ENCODE data around the gene IL1RAP. TPM values are rescaled to one million over a fixed set of nuclear protein-coding genes. Genes with fewer than 3 reads are reported as not detected.

The IL1RAP gene
- total RNA-seq, 1 donor from 2014 or later: 27.8 TPM

DNA sequence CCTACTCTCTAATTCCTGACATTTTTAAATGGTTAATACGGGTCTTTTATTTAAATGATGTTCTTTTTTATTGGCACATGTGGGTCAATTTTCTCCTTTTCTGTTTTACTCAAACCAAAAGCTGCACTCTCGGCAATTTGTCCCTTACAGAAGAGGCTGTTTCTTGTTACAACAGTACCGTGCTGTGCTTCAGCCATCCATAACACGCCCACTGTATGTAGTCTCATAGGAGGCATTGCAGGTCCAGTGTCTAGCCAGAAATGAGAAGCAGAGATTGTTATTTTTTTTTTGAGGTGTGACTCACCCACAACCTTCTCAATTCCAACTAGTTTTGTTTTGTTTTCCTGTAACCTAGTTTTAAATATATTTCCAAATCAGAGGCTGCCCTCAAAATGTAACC lies 184.0 kb downstream of the IL1RAP start:
- peaks cover 23% of the 10 kb centered on the region for H3K27me3 Mint-ChIP-seq
- intact Hi-C loops (cut with micrococcal nuclease): loop anchor here (1.0 to 10.0 kb wide), 7 partner anchors 81 to 733 kb away; no protein-coding TSS in a partner anchor
- no peak for DNase-seq
- no peaks in the 10 kb centered on the region for H3K36me3 Mint-ChIP-seq (ENCODE audit: low read depth)
- H3K9me3 Mint-ChIP-seq: no peaks in the 10 kb centered on the region
- H3K4me1 Mint-ChIP-seq: peaks cover 11% of the 10 kb centered on the region
- H3K27ac Mint-ChIP-seq: no peak overlapping the region
- no peak overlapping the region for H3K4me3 Mint-ChIP-seq

DNA sequence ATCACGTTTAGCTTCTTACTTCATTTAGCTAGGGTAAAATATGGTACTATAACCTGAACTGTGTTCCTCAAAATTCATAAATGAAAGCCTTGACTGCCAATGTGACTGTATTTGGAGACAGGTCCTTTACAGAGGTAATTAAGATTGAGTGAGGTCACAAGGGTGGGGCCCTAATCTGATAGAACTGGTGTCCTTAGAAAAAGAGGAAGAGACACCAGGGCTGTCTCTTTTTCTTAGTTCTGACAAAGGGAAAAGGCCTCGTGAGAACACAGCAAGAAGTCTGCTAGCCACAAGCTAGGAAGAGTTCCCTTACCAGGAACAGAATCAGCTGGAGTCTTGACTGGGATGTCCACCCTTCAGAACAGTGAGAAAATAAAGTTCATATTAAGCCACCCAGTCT lies 185.9 kb downstream of the IL1RAP start:
- no peak overlapping the region for H3K27ac Mint-ChIP-seq
- intact Hi-C loops (cut with micrococcal nuclease): loop anchor here (5.0 to 10.0 kb wide), 5 partner anchors 132 to 735 kb away; no protein-coding TSS in a partner anchor
- no peak overlapping the region for H3K4me3 Mint-ChIP-seq
- H3K4me1 Mint-ChIP-seq: peaks cover 8% of the 10 kb centered on the region
- no peaks in the 10 kb centered on the region for H3K36me3 Mint-ChIP-seq (ENCODE audit: low read depth)
- H3K9me3 Mint-ChIP-seq: no peaks in the 10 kb centered on the region
- DNase-seq: no peak
- H3K27me3 Mint-ChIP-seq: peaks cover 29% of the 10 kb centered on the region

DNA sequence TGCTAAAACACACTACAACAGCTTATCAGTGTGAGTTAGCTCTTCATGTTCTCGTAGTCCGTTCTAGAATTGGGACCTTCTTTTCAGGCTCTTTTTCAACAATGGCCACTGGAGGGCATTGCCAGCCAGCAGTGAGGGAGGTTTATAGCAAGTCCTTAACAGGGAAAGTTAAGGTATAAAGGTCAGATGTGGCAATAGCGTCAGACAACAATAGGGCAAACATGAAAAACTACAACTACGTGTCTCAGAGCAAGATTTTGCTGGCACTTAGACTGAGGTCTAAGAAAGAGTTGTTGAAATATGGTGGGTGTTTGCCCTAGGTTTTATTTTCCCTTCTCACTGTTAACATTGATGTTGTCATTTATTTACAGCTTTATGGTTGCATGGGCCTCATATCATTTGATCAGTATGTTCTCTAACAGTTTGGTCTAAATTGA lies 187.2 kb downstream of the IL1RAP start:
- no peaks in the 10 kb centered on the region for H3K36me3 Mint-ChIP-seq (ENCODE audit: low read depth)
- no peak overlapping the region for H3K27ac Mint-ChIP-seq
- peaks cover 31% of the 10 kb centered on the region for H3K27me3 Mint-ChIP-seq
- no peak overlapping the region for H3K4me3 Mint-ChIP-seq
- intact Hi-C loops (cut with micrococcal nuclease): loop anchor here (10.0 kb wide), 1 partner anchor 154 kb away; no protein-coding TSS in a partner anchor
- H3K9me3 Mint-ChIP-seq: no peaks in the 10 kb centered on the region
- H3K4me1 Mint-ChIP-seq: peaks cover 5% of the 10 kb centered on the region
- DNase-seq: no peak

DNA sequence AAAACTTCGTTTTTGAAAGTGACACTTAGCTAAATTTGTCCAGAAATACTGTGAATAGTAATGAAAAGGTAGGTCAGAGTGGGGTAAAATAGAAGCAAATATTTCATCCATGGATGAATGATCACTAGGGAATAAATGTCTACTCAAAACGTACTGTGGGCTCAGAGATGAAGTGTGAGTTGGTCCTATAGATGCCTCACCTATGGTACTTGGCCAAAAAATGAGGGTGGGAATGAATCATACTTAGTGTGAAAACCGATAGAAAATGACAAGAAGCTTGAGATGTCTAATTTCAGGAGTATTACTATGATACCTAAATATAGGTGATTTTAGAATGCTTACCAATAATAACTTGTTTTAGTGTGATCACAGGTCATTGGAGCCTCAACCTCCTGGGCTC lies 192.7 kb downstream of the IL1RAP start:
- Mint-ChIP-seq H3K4me1 (peaks cover 3% of the 10 kb centered on the region), H3K4me3 (no peak overlapping the region), H3K27ac (no peak overlapping the region)

More for the DNA sequence above, 192.7 kb downstream of the IL1RAP start:
- Mint-ChIP-seq H3K27me3 (peaks cover 24% of the 10 kb centered on the region), H3K9me3 (no peaks in the 10 kb centered on the region), H3K36me3 (ENCODE audit: low read depth) (no peaks in the 10 kb centered on the region)
- intact Hi-C loops (cut with micrococcal nuclease): loop anchor here (10.0 kb wide), 1 partner anchor 148 kb away; no protein-coding TSS in a partner anchor
- DNase-seq: no peak

Other genes starting within 250 kb of the IL1RAP start
- 0.33 and 0.52 TPM in 2 replicates for gene CLDN1, start 191.6 kb upstream of the IL1RAP start, total RNA-seq
- not detected in 2 replicates for gene CLDN16, start 125.9 kb upstream of the IL1RAP start, total RNA-seq
- not detected in 2 replicates for gene TMEM207, start 64.2 kb upstream of the IL1RAP start, total RNA-seq

Data from activated CD4-positive, alpha-beta T cell treated with anti-CD3 and anti-CD28 coated beads, Interleukin-2, amount 10 ng/mL, durations not matched to agents 24 days and 14 days (primary cell).